Measurements from ENCODE around the gene MAP3K14. TPM values are rescaled to one million over a fixed set of nuclear protein-coding genes. Genes with fewer than 3 reads are reported as not detected.

MAP3K14 gene
- total and polyA plus RNA-seq, 2 experiments from 2014 or later: 2.3 to 3.0 TPM

GRCh38 chr17:45264430-45264829 lies 52.4 kb downstream of the MAP3K14 start:
- Histone ChIP-seq H3K4me1 (ENCODE audit: insufficient read depth) (peaks cover 17% of the 10 kb centered on the region), H3K9me3 (ENCODE audit: low read depth) (no peaks in the 10 kb centered on the region), H3K4me2 (no peak overlapping the region), H3K27ac (no peak overlapping the region), H3K4me3 (no peak overlapping the region), H3K79me2 (no peaks in the 10 kb centered on the region), H3K27me3 (no peaks in the 10 kb centered on the region), H4K20me1 (ENCODE audit: insufficient read depth, poor library complexity, severe bottlenecking) (no peaks in the 10 kb centered on the region), H3K9me2 (replicated peaks; ENCODE audit: insufficient read depth) (no peaks in the 10 kb centered on the region), H3K36me3 (replicated peaks; ENCODE audit: insufficient read depth, low read depth) (no peaks in the 10 kb centered on the region), H2AFZ (no peak overlapping the region)
- WGBS (ENCODE audit: low lambda C conversion rate, missing lambda C conversion rate): 95% methylated on average over 14 of the region's 14 CpGs
- DNase-seq (ENCODE audit: low spot score): no peak
- no peak for TF ChIP-seq EZH2phosphoT487 (IDR thresholded peaks at IDR 0.05; ENCODE audit: low read depth, severe bottlenecking, unreplicated experiment)
- no peak for TF ChIP-seq EZH2 (IDR thresholded peaks at IDR 0.05; ENCODE audit: borderline replicate concordance)
- TF ChIP-seq, protein P1, sequence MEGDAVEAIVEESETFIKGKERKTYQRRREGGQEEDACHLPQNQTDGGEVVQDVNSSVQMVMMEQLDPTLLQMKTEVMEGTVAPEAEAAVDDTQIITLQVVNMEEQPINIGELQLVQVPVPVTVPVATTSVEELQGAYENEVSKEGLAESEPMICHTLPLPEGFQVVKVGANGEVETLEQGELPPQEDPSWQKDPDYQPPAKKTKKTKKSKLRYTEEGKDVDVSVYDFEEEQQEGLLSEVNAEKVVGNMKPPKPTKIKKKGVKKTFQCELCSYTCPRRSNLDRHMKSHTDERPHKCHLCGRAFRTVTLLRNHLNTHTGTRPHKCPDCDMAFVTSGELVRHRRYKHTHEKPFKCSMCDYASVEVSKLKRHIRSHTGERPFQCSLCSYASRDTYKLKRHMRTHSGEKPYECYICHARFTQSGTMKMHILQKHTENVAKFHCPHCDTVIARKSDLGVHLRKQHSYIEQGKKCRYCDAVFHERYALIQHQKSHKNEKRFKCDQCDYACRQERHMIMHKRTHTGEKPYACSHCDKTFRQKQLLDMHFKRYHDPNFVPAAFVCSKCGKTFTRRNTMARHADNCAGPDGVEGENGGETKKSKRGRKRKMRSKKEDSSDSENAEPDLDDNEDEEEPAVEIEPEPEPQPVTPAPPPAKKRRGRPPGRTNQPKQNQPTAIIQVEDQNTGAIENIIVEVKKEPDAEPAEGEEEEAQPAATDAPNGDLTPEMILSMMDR (IDR thresholded peaks at IDR 0.05; ENCODE audit: poor library complexity): no peak

- Histone ChIP-seq H2AFZ (no peak overlapping the region), H3K4me1 (ENCODE audit: insufficient read depth) (peaks cover 17% of the 10 kb centered on the region), H3K27ac (no peak overlapping the region), H3K79me2 (no peaks in the 10 kb centered on the region), H3K9me2 (replicated peaks; ENCODE audit: insufficient read depth) (no peaks in the 10 kb centered on the region), H3K36me3 (replicated peaks; ENCODE audit: insufficient read depth, low read depth) (no peaks in the 10 kb centered on the region), H3K4me2 (no peak overlapping the region), H3K27me3 (no peaks in the 10 kb centered on the region), H3K9me3 (ENCODE audit: low read depth) (no peaks in the 10 kb centered on the region), H4K20me1 (ENCODE audit: insufficient read depth, poor library complexity, severe bottlenecking) (no peaks in the 10 kb centered on the region), H3K4me3 (no peak overlapping the region)
- DNase-seq (ENCODE audit: low spot score): no peak
- WGBS (ENCODE audit: low lambda C conversion rate, missing lambda C conversion rate): 84% methylated on average over 7 of the region's 7 CpGs
- TF ChIP-seq EZH2phosphoT487 (IDR thresholded peaks at IDR 0.05; ENCODE audit: low read depth, severe bottlenecking, unreplicated experiment) (no peak), EZH2 (IDR thresholded peaks at IDR 0.05; ENCODE audit: borderline replicate concordance) (no peak)
- TF ChIP-seq, protein P1 (IDR thresholded peaks at IDR 0.05; ENCODE audit: poor library complexity): no peak
These were observed 53.4 kb downstream of the MAP3K14 start for GRCh38 chr17:45263477-45263860.

- H3K27me3 ChIP-seq: no peaks in the 10 kb centered on the region
- WGBS (ENCODE audit: low lambda C conversion rate, missing lambda C conversion rate): 78% methylated on average over 18 of the region's 18 CpGs
- H3K9me2 ChIP-seq (replicated peaks; ENCODE audit: insufficient read depth): no peaks in the 10 kb centered on the region
- H3K27ac ChIP-seq: no peak overlapping the region
- H3K4me2 ChIP-seq: peak overlapping the region; percentile 89
- no peaks in the 10 kb centered on the region for H4K20me1 ChIP-seq (ENCODE audit: insufficient read depth, poor library complexity, severe bottlenecking)
- H3K36me3 ChIP-seq (replicated peaks; ENCODE audit: insufficient read depth, low read depth): no peaks in the 10 kb centered on the region
- H3K79me2 ChIP-seq: no peaks in the 10 kb centered on the region
- peaks cover 17% of the 10 kb centered on the region for H3K4me1 ChIP-seq (ENCODE audit: insufficient read depth)
- H2AFZ ChIP-seq: peak overlapping the region; percentile 35
- H3K9me3 ChIP-seq (ENCODE audit: low read depth): no peaks in the 10 kb centered on the region
- no peak overlapping the region for H3K4me3 ChIP-seq
- TF ChIP-seq EZH2phosphoT487 (IDR thresholded peaks at IDR 0.05; ENCODE audit: low read depth, severe bottlenecking, unreplicated experiment): no peak
- TF ChIP-seq, protein P1 (IDR thresholded peaks at IDR 0.05; ENCODE audit: poor library complexity): no peak
- no peak for TF ChIP-seq EZH2 (IDR thresholded peaks at IDR 0.05; ENCODE audit: borderline replicate concordance)
- DNase-seq (ENCODE audit: low spot score): no peak
These were observed 54.0 kb downstream of the MAP3K14 start for GRCh38 chr17:45262516-45263476.
